GM10248 (cell line): ENCODE data around the gene MAN2A2.

Source experiments
- CTCF ChIA-PET: fragments of 300-600 bp; sonication (Branson Sonifier 250); formaldehyde crosslinking; extraction: SDS; loops from one replicate; lab custom pipeline; 2021; ENCODE audit warnings: antibody characterized with exemption; lab: Yijun Ruan, JAX
- POLR2A ChIA-PET: fragments of 350-650 bp; sonication (Branson Sonifier 250); formaldehyde crosslinking; extraction: SDS; loops from one replicate; lab custom pipeline; 2020; ENCODE audit warnings: antibody characterized with exemption; lab: Yijun Ruan, JAX
- DNase-seq: peaks from one replicate; pipeline ENCODE4 v3.0.0; 2012; ENCODE audit errors: extremely low spot score
- CTCF ChIP-seq: IDR thresholded peaks from 2 replicates; pipeline ENCODE4 v1.5.1; 2012; ENCODE audit warnings: mild to moderate bottlenecking, low read depth; ENCODE audit errors: extremely low read depth, missing control alignments, control extremely low read depth

Gene MAN2A2

GRCh38 chr15:90938261-90938660, 35.2 kb downstream of the MAN2A2 start:
- ChIA-PET POLR2A (no interaction called here), CTCF (interaction anchor here (1.0 to 16.6 kb wide), 3 partner anchors 14 to 43 kb away, joined by 3 to 447 read pairs (median 8); partner anchors contain the start of genes MAN2A2 and RCCD1)
- TF ChIP-seq CTCF: no peak
- DNase-seq: no peak

- DNase-seq: no peak
- no peak for TF ChIP-seq CTCF
- ChIA-PET POLR2A (interaction anchor here (0.6 kb wide), 1 partner anchor 81 kb away, joined by 4 read pairs; no protein-coding TSS in a partner anchor), CTCF (interaction anchor here (1.0 to 16.6 kb wide), 3 partner anchors 12 to 109 kb away, joined by 3 to 447 read pairs (median 3); partner anchors contain the start of genes MAN2A2 and RCCD1)
These were observed 36.7 kb downstream of the MAN2A2 start for GRCh38 chr15:90939756-90940155.

GRCh38 chr15:90941038-90941437, 37.9 kb downstream of the MAN2A2 start:
- TF ChIP-seq CTCF: no peak
- POLR2A ChIA-PET: no interaction called here
- DNase-seq: no peak
- CTCF ChIA-PET: interaction anchor here (1.3 to 23.2 kb wide), 4 partner anchors 4 to 55 kb away, joined by 3 to 447 read pairs (median 226); partner anchors contain the start of genes HDDC3, RCCD1 and UNC45A

GRCh38 chr15:90942354-90943120, 39.4 kb downstream of the MAN2A2 start:
- ChIA-PET POLR2A (interaction anchor here (1.0 kb wide), 1 partner anchor 9 kb away, joined by 3 read pairs; no protein-coding TSS in a partner anchor), CTCF (interaction anchor here (1.0 to 23.2 kb wide), 8 partner anchors 6 to 330 kb away, joined by 3 to 447 read pairs (median 6); partner anchors contain the start of genes HDDC3, RCCD1 and UNC45A)
- no peak for DNase-seq
- no peak for TF ChIP-seq CTCF

GRCh38 chr15:90945091-90945490, 42.0 kb downstream of the MAN2A2 start:
- TF ChIP-seq CTCF: no peak
- ChIA-PET POLR2A (no interaction called here), CTCF (interaction anchor here (2.0 to 23.2 kb wide), 3 partner anchors 7 to 105 kb away, joined by 6 to 447 read pairs (median 447); partner anchors contain the start of genes HDDC3, RCCD1 and UNC45A)
- no peak for DNase-seq

- ChIA-PET POLR2A (no interaction called here), CTCF (interaction anchor here (1.0 to 23.2 kb wide), 6 partner anchors 8 to 103 kb away, joined by 3 to 447 read pairs (median 5); partner anchors contain the start of genes HDDC3, RCCD1 and UNC45A)
- no peak for DNase-seq
- no peak for TF ChIP-seq CTCF
These were observed 43.4 kb downstream of the MAN2A2 start for GRCh38 chr15:90946538-90946937.
